Measurements from ENCODE around the gene PRIMA1. TPM values are rescaled to one million over a fixed set of nuclear protein-coding genes. Genes with fewer than 3 reads are reported as not detected.

The PRIMA1 gene
- total RNA-seq, 4 donors from 2014 or later = 0.33 to 0.88 (median 0.64) TPM

- intact Hi-C loops (cut with DNase I) = no loop called here
- Histone ChIP-seq H3K27ac (no peak overlapping the region), H3K36me3 (no peaks in the 10 kb centered on the region), H3K9me3 (no peaks in the 10 kb centered on the region), H3K4me1 (peaks cover 0 to 11% of the 10 kb centered on the region in 2 donors), H3K4me3 (replicated peaks in 1 of 3) (no peak overlapping the region), H3K27me3 (no peaks in the 10 kb centered on the region)
- TF ChIP-seq, protein P1, sequence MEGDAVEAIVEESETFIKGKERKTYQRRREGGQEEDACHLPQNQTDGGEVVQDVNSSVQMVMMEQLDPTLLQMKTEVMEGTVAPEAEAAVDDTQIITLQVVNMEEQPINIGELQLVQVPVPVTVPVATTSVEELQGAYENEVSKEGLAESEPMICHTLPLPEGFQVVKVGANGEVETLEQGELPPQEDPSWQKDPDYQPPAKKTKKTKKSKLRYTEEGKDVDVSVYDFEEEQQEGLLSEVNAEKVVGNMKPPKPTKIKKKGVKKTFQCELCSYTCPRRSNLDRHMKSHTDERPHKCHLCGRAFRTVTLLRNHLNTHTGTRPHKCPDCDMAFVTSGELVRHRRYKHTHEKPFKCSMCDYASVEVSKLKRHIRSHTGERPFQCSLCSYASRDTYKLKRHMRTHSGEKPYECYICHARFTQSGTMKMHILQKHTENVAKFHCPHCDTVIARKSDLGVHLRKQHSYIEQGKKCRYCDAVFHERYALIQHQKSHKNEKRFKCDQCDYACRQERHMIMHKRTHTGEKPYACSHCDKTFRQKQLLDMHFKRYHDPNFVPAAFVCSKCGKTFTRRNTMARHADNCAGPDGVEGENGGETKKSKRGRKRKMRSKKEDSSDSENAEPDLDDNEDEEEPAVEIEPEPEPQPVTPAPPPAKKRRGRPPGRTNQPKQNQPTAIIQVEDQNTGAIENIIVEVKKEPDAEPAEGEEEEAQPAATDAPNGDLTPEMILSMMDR (IDR thresholded peaks at IDR 0.05) = no peak
- TF ChIP-seq POLR2A (IDR thresholded peaks at IDR 0.05) = no peak
- WGBS, 2 donors = 76 to 89% methylated on average over 3 of the region's 3 CpGs
- DNase-seq = no peak
Measured at GRCh38 chr14:93775744-93776143, 12.5 kb downstream of the PRIMA1 start.

DNA sequence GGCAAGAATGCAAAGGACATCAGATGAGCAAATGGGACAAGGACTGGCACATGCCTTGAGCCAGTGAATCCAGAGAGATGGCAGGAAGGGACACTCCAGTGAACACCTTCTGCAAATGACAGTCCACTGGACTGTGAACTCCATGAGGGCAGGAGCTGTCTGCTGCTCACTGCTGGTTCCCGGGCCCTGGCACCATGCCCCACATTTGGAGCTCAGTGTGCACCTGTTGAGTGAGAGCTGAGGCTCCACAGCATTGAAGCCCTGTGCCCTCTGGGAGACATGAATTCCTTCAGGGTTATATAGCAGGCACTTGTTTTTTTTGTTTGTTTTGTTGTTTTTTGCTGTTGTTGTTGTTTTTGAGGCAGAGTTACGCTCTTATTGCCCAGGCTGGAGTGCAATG lies 13.1 kb downstream of the PRIMA1 start:
- H3K4me1 ChIP-seq = peaks cover 0 to 11% of the 10 kb centered on the region in 2 donors
- intact Hi-C loops (cut with DNase I) = no loop called here
- no peak for DNase-seq
- no peaks in the 10 kb centered on the region for H3K36me3 ChIP-seq
- no peak overlapping the region for H3K27ac ChIP-seq
- no peak overlapping the region for H3K4me3 ChIP-seq (replicated peaks in 1 of 3)
- TF ChIP-seq POLR2A (IDR thresholded peaks at IDR 0.05) = no peak
- TF ChIP-seq, protein P1 (IDR thresholded peaks at IDR 0.05) = no peak
- WGBS, 2 donors = 85 to 87% methylated on average over 2 of the region's 2 CpGs
- no peaks in the 10 kb centered on the region for H3K27me3 ChIP-seq
- H3K9me3 ChIP-seq = no peaks in the 10 kb centered on the region

DNA sequence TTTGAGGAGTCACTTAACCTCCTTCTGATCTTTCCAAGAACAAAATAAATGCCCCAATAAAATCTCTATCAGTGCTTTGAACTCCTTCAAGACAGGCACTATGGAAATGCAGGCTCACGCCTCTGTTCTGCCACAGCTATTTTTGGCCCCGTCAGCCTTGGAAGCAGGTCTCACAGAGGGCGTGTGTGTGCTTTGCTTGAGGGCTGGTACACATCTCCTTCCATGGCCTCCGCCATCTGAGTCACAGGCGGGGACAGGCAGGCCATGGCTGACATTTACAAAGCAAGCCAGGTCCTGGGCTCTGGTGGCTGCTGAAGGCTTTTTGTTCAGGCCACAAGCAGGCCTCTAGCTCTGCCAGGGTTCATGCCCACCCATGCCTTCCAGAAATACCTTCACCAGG lies 16.0 kb downstream of the PRIMA1 start:
- H3K4me3 ChIP-seq (replicated peaks in 1 of 3) = no peak overlapping the region
- WGBS, 2 donors = 83 to 94% methylated on average over 3 of the region's 5 CpGs
- TF ChIP-seq, protein P1 (IDR thresholded peaks at IDR 0.05) = no peak
- TF ChIP-seq POLR2A (IDR thresholded peaks at IDR 0.05) = no peak
- no peak for DNase-seq
- no peak overlapping the region for H3K27ac ChIP-seq
- H3K36me3 ChIP-seq = no peaks in the 10 kb centered on the region
- intact Hi-C loops (cut with DNase I) = no loop called here
- H3K27me3 ChIP-seq = no peaks in the 10 kb centered on the region
- H3K4me1 ChIP-seq = peaks cover 0 to 11% of the 10 kb centered on the region in 2 donors
- no peaks in the 10 kb centered on the region for H3K9me3 ChIP-seq

DNA sequence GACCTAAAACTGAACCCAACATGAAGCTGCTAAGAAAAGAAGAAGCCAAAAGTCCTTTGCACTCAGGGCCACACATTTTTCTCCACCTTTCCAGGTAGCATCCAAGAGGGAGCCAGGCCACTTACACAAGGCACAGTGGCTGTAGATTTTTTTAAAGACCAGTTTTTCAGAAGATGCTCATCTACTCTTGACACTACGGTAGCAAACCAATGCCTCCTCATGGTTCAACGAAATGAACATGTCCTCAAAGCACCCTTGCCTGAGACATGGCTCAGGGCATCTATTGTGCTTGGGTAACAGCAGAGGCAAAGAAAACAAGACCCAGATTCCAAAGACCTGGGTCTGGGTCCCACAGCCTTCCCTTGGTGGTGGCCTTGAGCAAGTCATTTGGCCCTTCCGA lies 22.3 kb downstream of the PRIMA1 start:
- H3K4me3 ChIP-seq (replicated peaks in 1 of 3) = no peak overlapping the region
- no peaks in the 10 kb centered on the region for H3K27me3 ChIP-seq
- intact Hi-C loops (cut with DNase I) = no loop called here
- no peak overlapping the region for H3K27ac ChIP-seq
- H3K36me3 ChIP-seq = no peaks in the 10 kb centered on the region
- DNase-seq = no peak
- TF ChIP-seq POLR2A (IDR thresholded peaks at IDR 0.05) = no peak
- TF ChIP-seq, protein P1 (IDR thresholded peaks at IDR 0.05) = no peak
- no peaks in the 10 kb centered on the region for H3K4me1 ChIP-seq
- 44 to 50% methylated on average over 3 of the region's 3 CpGs for WGBS, 2 donors
- no peaks in the 10 kb centered on the region for H3K9me3 ChIP-seq

DNA sequence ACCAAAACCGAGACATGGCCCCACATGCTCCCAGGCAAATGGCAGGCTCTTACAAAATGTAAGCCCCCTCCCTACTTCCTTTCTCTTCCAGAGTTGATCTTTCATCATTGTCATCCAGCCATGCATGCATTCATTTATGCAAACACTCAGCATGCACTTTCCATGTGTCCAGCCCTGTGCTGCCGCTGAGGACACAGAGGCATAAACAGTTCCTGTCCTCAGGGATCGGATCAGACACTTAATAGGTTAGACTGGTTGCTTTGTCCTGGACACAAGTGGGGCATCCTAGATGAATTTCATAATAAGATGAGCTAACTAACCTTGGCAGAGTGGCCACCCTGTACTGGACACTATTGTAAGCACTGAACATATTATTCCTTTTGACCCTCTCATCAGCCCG lies 23.1 kb downstream of the PRIMA1 start:
- Histone ChIP-seq H3K9me3 (no peaks in the 10 kb centered on the region), H3K4me1 (no peaks in the 10 kb centered on the region), H3K4me3 (replicated peaks in 1 of 3) (no peak overlapping the region), H3K27ac (no peak overlapping the region), H3K27me3 (no peaks in the 10 kb centered on the region), H3K36me3 (no peaks in the 10 kb centered on the region)
- TF ChIP-seq, protein P1 (IDR thresholded peaks at IDR 0.05) = no peak
- TF ChIP-seq POLR2A (IDR thresholded peaks at IDR 0.05) = no peak
- no peak for DNase-seq
- intact Hi-C loops (cut with DNase I) = no loop called here
- 76 to 82% methylated on average over 4 of the region's 4 CpGs for WGBS, 2 donors

Data from thyroid gland (tissue), 4 donors.